ENCODE results near the gene GUCY1A2.
A peak's percentile ranks its signal among the peaks of the same experiment; 100 is the strongest.
"Not testable (repeated sequence)": the region's sequence is repeated elsewhere in the genome, so short reads cannot be mapped to it uniquely, and the experiment has no call there.

GUCY1A2 gene

DNA sequence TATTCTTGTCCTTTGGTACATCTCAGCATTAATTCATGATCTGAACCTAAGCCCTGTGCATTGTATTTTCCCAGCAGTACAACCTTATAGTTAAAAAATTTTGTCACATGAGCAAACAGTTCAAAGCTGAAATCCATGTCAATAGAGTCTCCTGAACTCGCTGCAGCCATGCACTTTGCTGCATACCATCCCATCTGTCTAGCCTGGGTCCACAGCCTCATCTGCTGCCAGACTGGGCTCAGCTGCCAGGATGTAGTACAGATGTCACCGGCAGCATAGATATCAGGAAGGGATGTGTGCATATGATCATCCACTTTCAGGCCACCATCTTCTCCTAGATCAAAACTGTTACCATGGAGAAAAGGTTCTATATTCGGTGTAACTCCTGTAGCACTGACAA, 191.7 kb downstream of the GUCY1A2 start:
- H3K36me3 ChIP-seq (replicated peaks in 1 of 2; ENCODE audit: control insufficient read depth in 2 of 2, insufficient read depth in 2 of 2, low read length in 2 of 2); H3K9me3 ChIP-seq (replicated peaks in 1 of 2; ENCODE audit: control insufficient read depth in 2 of 2, insufficient read depth in 1 of 2, low read depth in 1 of 2, low read length in 2 of 2); H3K9ac ChIP-seq (ENCODE audit: low read depth, low read length, poor library complexity); H2BK120ac ChIP-seq (ENCODE audit: low read depth, low read length); H3K4me3 ChIP-seq (ENCODE audit: low read length in 2 of 2); H2BK5ac ChIP-seq (ENCODE audit: low read length); H2AFZ ChIP-seq (ENCODE audit: low read length); H3K4me1 ChIP-seq (ENCODE audit: control insufficient read depth in 2 of 2, insufficient read depth in 1 of 2, low read depth in 1 of 2, low read length in 2 of 2); H2BK15ac ChIP-seq (ENCODE audit: low read length); H3K4me2 ChIP-seq (ENCODE audit: insufficient read depth, low read length, poor library complexity, severe bottlenecking); H2BK12ac ChIP-seq (ENCODE audit: low read length); H4K91ac ChIP-seq (ENCODE audit: low read depth, low read length, poor library complexity); H3K23ac ChIP-seq (ENCODE audit: low read depth, low read length, poor library complexity); H2AK5ac ChIP-seq (ENCODE audit: low read depth, low read length); H3K27ac ChIP-seq (replicated peaks; ENCODE audit: low read length); H3K4ac ChIP-seq (ENCODE audit: low read length); H4K8ac ChIP-seq (ENCODE audit: low read depth, low read length); H3K79me1 ChIP-seq (ENCODE audit: low read depth, low read length); H3K14ac ChIP-seq (ENCODE audit: low read length); H3K27me3 ChIP-seq (ENCODE audit: control insufficient read depth in 3 of 3, insufficient read depth in 3 of 3, low read depth in 1 of 3, low read length in 3 of 3); H3K18ac ChIP-seq (ENCODE audit: low read length); DNase-seq (ENCODE audit: low spot score): not testable (repeated sequence)
- WGBS, 2 donors (ENCODE audit: extremely low coverage in 2 of 2, insufficient read length in 2 of 2, insufficient replicate concordance in 1 of 2) = no CpG with 5 or more reads among the region's 3 CpGs

GRCh38 chr11:106821826-106822225, 196.4 kb downstream of the GUCY1A2 start:
- H3K4me2 ChIP-seq (ENCODE audit: insufficient read depth, low read length, poor library complexity, severe bottlenecking) = no peak overlapping the region
- no peak overlapping the region for H2BK120ac ChIP-seq (ENCODE audit: low read depth, low read length)
- H3K9ac ChIP-seq (ENCODE audit: low read depth, low read length, poor library complexity) = no peak overlapping the region
- peaks cover 0 to 11% of the 10 kb centered on the region in 2 donors for H3K4me1 ChIP-seq (ENCODE audit: control insufficient read depth in 2 of 2, insufficient read depth in 1 of 2, low read depth in 1 of 2, low read length in 2 of 2)
- H3K27me3 ChIP-seq (ENCODE audit: control insufficient read depth in 3 of 3, insufficient read depth in 3 of 3, low read depth in 1 of 3, low read length in 3 of 3) = no peaks in the 10 kb centered on the region
- no peak overlapping the region for H3K18ac ChIP-seq (ENCODE audit: low read length)
- no peak overlapping the region for H2AFZ ChIP-seq (ENCODE audit: low read length)
- DNase-seq (ENCODE audit: low spot score) = no peak
- H3K14ac ChIP-seq (ENCODE audit: low read length) = no peak overlapping the region
- no peak overlapping the region for H3K27ac ChIP-seq (replicated peaks; ENCODE audit: low read length)
- H2BK12ac ChIP-seq (ENCODE audit: low read length) = no peak overlapping the region
- no peak overlapping the region for H4K91ac ChIP-seq (ENCODE audit: low read depth, low read length, poor library complexity)
- no peak overlapping the region for H4K8ac ChIP-seq (ENCODE audit: low read depth, low read length)
- no peaks in the 10 kb centered on the region for H3K9me3 ChIP-seq (replicated peaks in 1 of 2; ENCODE audit: control insufficient read depth in 2 of 2, insufficient read depth in 1 of 2, low read depth in 1 of 2, low read length in 2 of 2)
- H3K23ac ChIP-seq (ENCODE audit: low read depth, low read length, poor library complexity) = no peak overlapping the region
- no CpG with 5 or more reads among the region's 2 CpGs for WGBS, 2 donors (ENCODE audit: extremely low coverage in 2 of 2, insufficient read length in 2 of 2, insufficient replicate concordance in 1 of 2)
- H2AK5ac ChIP-seq (ENCODE audit: low read depth, low read length) = no peak overlapping the region
- no peaks in the 10 kb centered on the region for H3K79me1 ChIP-seq (ENCODE audit: low read depth, low read length)
- no peak overlapping the region for H3K4ac ChIP-seq (ENCODE audit: low read length)
- no peak overlapping the region for H2BK15ac ChIP-seq (ENCODE audit: low read length)
- no peak overlapping the region for H3K4me3 ChIP-seq (ENCODE audit: low read length in 2 of 2)
- H3K36me3 ChIP-seq (replicated peaks in 1 of 2; ENCODE audit: control insufficient read depth in 2 of 2, insufficient read depth in 2 of 2, low read length in 2 of 2) = no peaks in the 10 kb centered on the region
- no peak overlapping the region for H2BK5ac ChIP-seq (ENCODE audit: low read length)

DNA sequence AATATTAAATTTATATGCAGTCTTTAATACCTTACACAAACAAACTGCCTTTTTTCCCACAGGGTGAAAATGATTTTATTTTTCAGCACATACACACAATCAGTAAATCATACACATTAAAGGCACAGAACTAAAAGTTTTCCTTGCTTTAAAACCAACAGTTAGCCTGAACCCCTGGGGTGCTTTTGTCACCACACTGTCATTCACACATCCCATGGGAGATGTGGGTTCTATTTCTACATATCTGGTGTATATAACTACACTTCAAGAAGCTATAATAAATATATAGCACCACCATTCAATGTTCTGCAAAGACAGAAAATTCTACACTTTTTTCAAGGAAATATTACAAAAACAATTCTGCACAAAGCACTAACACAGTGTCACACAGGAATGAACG, 197.0 kb downstream of the GUCY1A2 start:
- H2BK12ac ChIP-seq (ENCODE audit: low read length) = no peak overlapping the region
- no peak overlapping the region for H3K23ac ChIP-seq (ENCODE audit: low read depth, low read length, poor library complexity)
- no peak overlapping the region for H3K9ac ChIP-seq (ENCODE audit: low read depth, low read length, poor library complexity)
- no peak overlapping the region for H3K14ac ChIP-seq (ENCODE audit: low read length)
- no peak overlapping the region for H2BK15ac ChIP-seq (ENCODE audit: low read length)
- peaks cover 0 to 11% of the 10 kb centered on the region in 2 donors for H3K4me1 ChIP-seq (ENCODE audit: control insufficient read depth in 2 of 2, insufficient read depth in 1 of 2, low read depth in 1 of 2, low read length in 2 of 2)
- H2BK120ac ChIP-seq (ENCODE audit: low read depth, low read length) = no peak overlapping the region
- no peak overlapping the region for H2AFZ ChIP-seq (ENCODE audit: low read length)
- no peak overlapping the region for H3K4ac ChIP-seq (ENCODE audit: low read length)
- no peak overlapping the region for H2BK5ac ChIP-seq (ENCODE audit: low read length)
- no peak overlapping the region for H3K27ac ChIP-seq (replicated peaks; ENCODE audit: low read length)
- H3K4me3 ChIP-seq (ENCODE audit: low read length in 2 of 2) = no peak overlapping the region
- H2AK5ac ChIP-seq (ENCODE audit: low read depth, low read length) = no peak overlapping the region
- H4K91ac ChIP-seq (ENCODE audit: low read depth, low read length, poor library complexity) = no peak overlapping the region
- no peaks in the 10 kb centered on the region for H3K9me3 ChIP-seq (replicated peaks in 1 of 2; ENCODE audit: control insufficient read depth in 2 of 2, insufficient read depth in 1 of 2, low read depth in 1 of 2, low read length in 2 of 2)
- H3K4me2 ChIP-seq (ENCODE audit: insufficient read depth, low read length, poor library complexity, severe bottlenecking) = no peak overlapping the region
- no peak overlapping the region for H3K18ac ChIP-seq (ENCODE audit: low read length)
- no peaks in the 10 kb centered on the region for H3K79me1 ChIP-seq (ENCODE audit: low read depth, low read length)
- H3K27me3 ChIP-seq (ENCODE audit: control insufficient read depth in 3 of 3, insufficient read depth in 3 of 3, low read depth in 1 of 3, low read length in 3 of 3) = no peaks in the 10 kb centered on the region
- no peaks in the 10 kb centered on the region for H3K36me3 ChIP-seq (replicated peaks in 1 of 2; ENCODE audit: control insufficient read depth in 2 of 2, insufficient read depth in 2 of 2, low read length in 2 of 2)
- H4K8ac ChIP-seq (ENCODE audit: low read depth, low read length) = no peak overlapping the region
- WGBS, 2 donors (ENCODE audit: extremely low coverage in 2 of 2, insufficient read length in 2 of 2, insufficient replicate concordance in 1 of 2) = no CpG with 5 or more reads among the region's 1 CpG
- peak; percentile 6 for DNase-seq (ENCODE audit: low spot score)

DNA sequence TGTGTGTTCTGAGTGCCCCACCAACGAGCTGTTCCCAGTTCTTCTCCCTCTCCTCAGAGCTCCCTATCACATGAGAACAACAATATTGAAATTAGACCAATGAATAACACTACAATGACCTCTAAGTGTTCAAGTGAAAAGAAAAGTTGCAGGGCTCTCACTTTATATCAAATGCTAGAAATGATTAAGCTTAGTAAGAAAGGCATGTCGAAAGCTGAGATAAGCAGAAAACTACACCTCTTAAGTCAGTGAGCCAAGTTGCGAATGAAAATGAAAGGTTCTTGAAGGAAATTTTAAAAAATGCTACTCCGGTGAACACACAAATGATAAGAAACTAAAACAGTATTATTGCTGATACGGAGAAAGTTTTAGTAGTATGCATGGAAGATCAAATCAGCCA, 199.8 kb downstream of the GUCY1A2 start:
- H3K18ac ChIP-seq (ENCODE audit: low read length) = no peak overlapping the region
- H3K9ac ChIP-seq (ENCODE audit: low read depth, low read length, poor library complexity) = no peak overlapping the region
- no peak overlapping the region for H4K91ac ChIP-seq (ENCODE audit: low read depth, low read length, poor library complexity)
- H3K4me2 ChIP-seq (ENCODE audit: insufficient read depth, low read length, poor library complexity, severe bottlenecking) = no peak overlapping the region
- H3K36me3 ChIP-seq (replicated peaks in 1 of 2; ENCODE audit: control insufficient read depth in 2 of 2, insufficient read depth in 2 of 2, low read length in 2 of 2) = no peaks in the 10 kb centered on the region
- H2BK5ac ChIP-seq (ENCODE audit: low read length) = no peak overlapping the region
- H3K4me1 ChIP-seq (ENCODE audit: control insufficient read depth in 2 of 2, insufficient read depth in 1 of 2, low read depth in 1 of 2, low read length in 2 of 2) = peaks cover 0 to 11% of the 10 kb centered on the region in 2 donors
- H3K4ac ChIP-seq (ENCODE audit: low read length) = no peak overlapping the region
- no peak overlapping the region for H4K8ac ChIP-seq (ENCODE audit: low read depth, low read length)
- H3K9me3 ChIP-seq (replicated peaks in 1 of 2; ENCODE audit: control insufficient read depth in 2 of 2, insufficient read depth in 1 of 2, low read depth in 1 of 2, low read length in 2 of 2) = no peaks in the 10 kb centered on the region
- H2BK120ac ChIP-seq (ENCODE audit: low read depth, low read length) = no peak overlapping the region
- H2BK15ac ChIP-seq (ENCODE audit: low read length) = no peak overlapping the region
- no peak overlapping the region for H3K4me3 ChIP-seq (ENCODE audit: low read length in 2 of 2)
- H3K23ac ChIP-seq (ENCODE audit: low read depth, low read length, poor library complexity) = no peak overlapping the region
- H2AK5ac ChIP-seq (ENCODE audit: low read depth, low read length) = no peak overlapping the region
- no peak overlapping the region for H2AFZ ChIP-seq (ENCODE audit: low read length)
- no CpG with 5 or more reads among the region's 5 CpGs for WGBS, 2 donors (ENCODE audit: extremely low coverage in 2 of 2, insufficient read length in 2 of 2, insufficient replicate concordance in 1 of 2)
- no peaks in the 10 kb centered on the region for H3K79me1 ChIP-seq (ENCODE audit: low read depth, low read length)
- DNase-seq (ENCODE audit: low spot score) = no peak
- H3K14ac ChIP-seq (ENCODE audit: low read length) = no peak overlapping the region
- no peak overlapping the region for H3K27ac ChIP-seq (replicated peaks; ENCODE audit: low read length)
- no peak overlapping the region for H2BK12ac ChIP-seq (ENCODE audit: low read length)
- no peaks in the 10 kb centered on the region for H3K27me3 ChIP-seq (ENCODE audit: control insufficient read depth in 3 of 3, insufficient read depth in 3 of 3, low read depth in 1 of 3, low read length in 3 of 3)
